Omental fat pad (tissue), 4 donors: Measurements from ENCODE around the gene PSME2. TPM values are rescaled to one million over a fixed set of nuclear protein-coding genes. Genes with fewer than 3 reads are reported as not detected.

Source experiments
- ATAC-seq: fragments of 150-250 bp; one replicate; pipeline ENCODE4 v1.9.1; 2016; ENCODE audit warnings: mild to moderate bottlenecking, moderate library complexity; ENCODE audit not compliant: low FRiP score
- DNase-seq: peaks from one replicate; pipeline ENCODE4 v3.0.0-alpha.2; 2019; ENCODE audit warnings: low spot score
- total RNA-seq, 4 donors: library from RNA; depleted of rRNA; stranded (reverse); fragments of >200 nt; gene quantifications; one replicate each; pipeline ENCODE4 v1.1.0, GENCODE V29; 2016
- TF ChIP-seq, protein P1 (sequence below), 3 donors: fragments of 450-650 bp; IDR thresholded peaks; one replicate each; pipeline ENCODE4 v1.5.1; 2016 to 2017; ENCODE audit warnings: antibody characterized with exemption in 3 of 3, mild to moderate bottlenecking in 3 of 3, moderate library complexity in 2 of 3

PSME2 gene
- total RNA-seq, 4 donors from 2014 or later: 32.8 to 86.4 (median 70.3) TPM

DNA sequence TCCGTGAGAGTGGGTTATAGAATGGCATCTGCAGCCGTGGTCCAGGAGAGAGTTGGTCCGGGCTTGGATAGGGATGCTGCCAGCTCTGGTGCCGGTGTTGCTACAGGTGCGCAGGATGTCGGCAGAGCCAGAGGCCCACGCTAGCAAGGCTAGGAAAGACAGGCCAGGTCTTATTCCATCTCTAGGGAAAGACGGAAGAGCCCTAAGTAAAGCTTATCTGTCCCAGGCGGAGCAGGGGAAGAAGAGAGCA lies 10.9 kb downstream of the PSME2 start:
- DNase-seq (no peak), ATAC-seq (no peak)
- TF ChIP-seq, protein P1, sequence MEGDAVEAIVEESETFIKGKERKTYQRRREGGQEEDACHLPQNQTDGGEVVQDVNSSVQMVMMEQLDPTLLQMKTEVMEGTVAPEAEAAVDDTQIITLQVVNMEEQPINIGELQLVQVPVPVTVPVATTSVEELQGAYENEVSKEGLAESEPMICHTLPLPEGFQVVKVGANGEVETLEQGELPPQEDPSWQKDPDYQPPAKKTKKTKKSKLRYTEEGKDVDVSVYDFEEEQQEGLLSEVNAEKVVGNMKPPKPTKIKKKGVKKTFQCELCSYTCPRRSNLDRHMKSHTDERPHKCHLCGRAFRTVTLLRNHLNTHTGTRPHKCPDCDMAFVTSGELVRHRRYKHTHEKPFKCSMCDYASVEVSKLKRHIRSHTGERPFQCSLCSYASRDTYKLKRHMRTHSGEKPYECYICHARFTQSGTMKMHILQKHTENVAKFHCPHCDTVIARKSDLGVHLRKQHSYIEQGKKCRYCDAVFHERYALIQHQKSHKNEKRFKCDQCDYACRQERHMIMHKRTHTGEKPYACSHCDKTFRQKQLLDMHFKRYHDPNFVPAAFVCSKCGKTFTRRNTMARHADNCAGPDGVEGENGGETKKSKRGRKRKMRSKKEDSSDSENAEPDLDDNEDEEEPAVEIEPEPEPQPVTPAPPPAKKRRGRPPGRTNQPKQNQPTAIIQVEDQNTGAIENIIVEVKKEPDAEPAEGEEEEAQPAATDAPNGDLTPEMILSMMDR (IDR thresholded peaks at IDR 0.05): no peak

DNA sequence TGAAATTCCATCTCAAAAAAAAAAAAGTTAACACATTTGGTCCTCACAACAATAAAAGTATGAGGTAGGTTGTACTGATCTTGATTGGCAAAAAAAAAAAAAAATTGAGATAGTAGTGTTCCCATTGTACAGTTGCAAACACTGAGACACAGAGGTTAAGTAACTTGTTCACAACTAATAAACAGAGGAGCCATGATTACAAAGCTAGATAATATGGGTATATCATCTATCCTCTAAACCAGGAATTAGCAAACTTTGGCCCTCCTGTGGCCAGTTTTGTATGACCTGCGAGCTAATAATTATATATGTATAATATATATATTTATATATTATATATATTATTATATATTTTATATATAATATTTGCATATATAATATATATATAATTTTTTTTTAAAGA lies 12.7 kb downstream of the PSME2 start:
- ATAC-seq (no peak), DNase-seq (no peak)
- TF ChIP-seq, protein P1 (IDR thresholded peaks at IDR 0.05): no peak

DNA sequence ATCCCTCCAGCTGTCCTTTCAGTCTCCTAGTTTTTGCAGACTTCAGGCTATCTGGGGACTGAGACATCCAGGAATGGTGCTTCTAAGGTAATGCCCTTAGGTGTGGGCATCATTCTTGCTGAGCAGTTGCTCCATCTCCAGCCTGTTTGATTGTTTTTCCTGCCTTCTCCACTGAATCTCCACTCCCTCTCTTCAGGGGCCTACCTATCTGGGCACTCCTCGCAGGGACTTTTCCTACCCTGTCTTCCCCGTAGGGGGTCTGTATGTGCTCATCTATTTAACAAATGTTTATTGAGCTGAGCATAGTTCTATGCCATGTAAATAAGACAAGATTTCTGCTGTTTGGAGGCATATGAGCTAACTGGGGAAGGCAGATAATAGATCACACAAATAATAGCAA lies 13.4 kb downstream of the PSME2 start:
- DNase-seq (no peak), ATAC-seq (no peak)
- TF ChIP-seq, protein P1 (IDR thresholded peaks at IDR 0.05): no peak

DNA sequence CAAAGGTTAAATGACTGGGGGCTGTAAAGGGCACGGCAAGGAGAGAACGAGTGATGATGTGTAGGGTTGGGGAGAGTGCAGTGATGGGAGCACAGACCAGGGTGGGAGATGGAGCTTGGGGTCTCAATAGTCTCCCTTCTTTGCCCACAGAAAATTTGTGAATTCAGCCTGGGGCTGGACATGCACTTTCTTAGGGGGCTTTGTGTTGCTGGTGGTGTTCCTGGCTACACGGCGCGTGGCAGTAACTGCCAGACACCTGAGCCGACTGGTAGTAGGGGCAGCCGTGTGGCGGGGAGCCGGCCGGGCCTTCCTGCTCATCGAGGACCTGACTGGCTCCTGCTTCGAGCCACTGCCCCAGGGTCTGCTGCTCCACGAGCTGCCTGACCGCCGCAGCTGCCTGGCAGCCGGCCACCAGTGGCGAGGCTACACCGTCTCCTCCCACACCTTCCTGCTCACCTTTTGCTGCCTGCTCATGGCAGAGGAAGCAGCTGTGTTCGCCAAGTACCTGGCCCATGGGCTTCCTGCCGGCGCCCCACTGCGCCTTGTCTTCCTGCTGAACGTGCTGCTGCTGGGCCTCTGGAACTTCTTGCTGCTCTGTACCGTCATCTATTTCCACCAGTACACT lies 14.2 kb downstream of the PSME2 start:
- ATAC-seq (no peak), DNase-seq (no peak)
- TF ChIP-seq, protein P1 (IDR thresholded peaks at IDR 0.05): no peak

DNA sequence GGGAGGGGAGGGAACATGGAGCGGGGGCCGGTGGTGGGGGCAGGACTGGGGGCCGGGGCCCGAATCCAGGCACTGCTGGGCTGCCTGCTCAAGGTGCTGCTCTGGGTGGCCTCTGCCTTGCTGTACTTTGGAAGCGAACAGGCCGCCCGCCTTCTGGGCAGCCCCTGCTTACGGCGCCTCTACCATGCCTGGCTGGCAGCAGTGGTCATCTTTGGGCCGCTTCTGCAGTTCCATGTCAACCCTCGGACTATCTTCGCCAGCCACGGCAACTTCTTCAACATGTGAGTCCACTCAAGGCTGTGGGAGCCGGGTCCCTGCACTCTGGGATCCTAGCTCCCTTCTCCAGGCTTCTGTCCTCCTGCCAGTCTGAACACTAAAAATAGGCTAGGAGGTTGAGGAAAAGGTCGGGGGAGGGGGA lies 14.9 kb downstream of the PSME2 start:
- TF ChIP-seq, protein P1 (IDR thresholded peaks at IDR 0.05): no peak
- DNase-seq: no peak
- no peak for ATAC-seq

DNA sequence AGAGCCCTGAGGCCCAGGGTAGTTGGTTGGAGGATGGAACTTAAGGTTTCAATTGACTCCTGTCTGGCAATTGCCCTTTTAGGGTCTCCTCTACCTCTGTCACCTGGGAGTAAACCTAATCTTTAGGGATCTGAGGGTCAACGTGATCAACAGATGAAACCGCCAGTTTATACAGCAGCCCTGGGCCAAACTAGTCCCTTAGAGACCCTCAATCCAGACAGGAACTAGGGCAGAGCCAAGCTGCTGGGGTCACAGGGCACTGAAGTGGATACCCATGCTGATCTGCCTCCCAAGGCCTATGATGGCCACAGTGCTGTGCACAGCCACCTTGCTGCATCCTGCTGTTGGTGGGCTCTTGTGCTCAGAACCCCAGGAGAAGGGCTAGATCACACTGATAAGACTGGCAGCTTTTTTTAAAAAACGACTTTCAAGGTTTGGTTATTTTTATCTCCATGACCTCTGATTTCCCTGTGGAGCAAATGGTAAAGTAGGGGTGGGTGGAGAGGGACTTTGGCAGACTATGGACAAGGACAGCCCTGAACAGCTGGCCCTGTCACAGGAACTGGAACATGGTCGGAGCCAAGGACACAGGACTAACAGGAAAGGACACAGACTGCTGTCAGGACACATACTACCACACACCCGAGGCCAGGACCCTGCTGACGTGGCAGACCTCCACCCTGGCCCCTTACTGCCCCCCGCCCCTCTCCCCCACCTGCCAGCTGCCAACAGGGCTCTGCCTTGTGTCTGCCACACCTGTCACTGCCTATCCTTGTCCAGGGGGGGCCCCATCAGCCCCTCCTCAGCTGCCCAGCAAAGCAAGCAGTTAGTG lies 15.5 kb downstream of the PSME2 start:
- no peak for ATAC-seq
- TF ChIP-seq, protein P1 (IDR thresholded peaks at IDR 0.05): no peak
- DNase-seq: no peak

DNA sequence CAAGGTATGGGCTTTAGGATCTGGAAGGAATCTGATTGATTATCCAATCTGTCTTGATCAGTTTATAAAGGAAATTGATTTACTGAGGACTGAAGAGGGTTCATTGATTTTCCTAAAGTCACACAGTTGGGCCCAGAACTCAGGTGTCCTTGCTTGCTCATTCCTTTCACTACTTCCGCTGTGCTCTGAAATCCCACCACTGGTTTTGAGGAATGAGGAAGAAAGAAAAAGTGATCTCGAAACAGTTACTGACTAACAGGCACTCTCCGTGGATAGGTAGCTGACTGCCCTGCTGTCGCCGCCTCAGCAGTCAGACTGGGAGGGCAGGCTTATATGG lies 16.1 kb downstream of the PSME2 start, which contains the start of gene FITM1:
FITM1 (plus strand) TSS at position 280 of the 337 bp plus-strand sequence. CDS start 905 bp downstream, outside the sequence.
- TF ChIP-seq, protein P1 (IDR thresholded peaks at IDR 0.05): no peak
- ATAC-seq (no peak), DNase-seq (no peak)
